NCI-H226 (cell line): ENCODE data around the gene ZNF503.
"Not testable (repeated sequence)": the region's sequence is repeated elsewhere in the genome, so short reads cannot be mapped to it uniquely, and the experiment has no call there.

ENCODE experiments used
- DNase-seq: peaks from one replicate; pipeline ENCODE4 v3.0.0-alpha.2; 2015

Gene ZNF503

GRCh38 chr10:75395066-75395931 lies 6.3 kb downstream of the ZNF503 start:
- DNase-seq: no peak

GRCh38 chr10:75394221-75394620 lies 7.3 kb downstream of the ZNF503 start:
- DNase-seq: no peak

DNA sequence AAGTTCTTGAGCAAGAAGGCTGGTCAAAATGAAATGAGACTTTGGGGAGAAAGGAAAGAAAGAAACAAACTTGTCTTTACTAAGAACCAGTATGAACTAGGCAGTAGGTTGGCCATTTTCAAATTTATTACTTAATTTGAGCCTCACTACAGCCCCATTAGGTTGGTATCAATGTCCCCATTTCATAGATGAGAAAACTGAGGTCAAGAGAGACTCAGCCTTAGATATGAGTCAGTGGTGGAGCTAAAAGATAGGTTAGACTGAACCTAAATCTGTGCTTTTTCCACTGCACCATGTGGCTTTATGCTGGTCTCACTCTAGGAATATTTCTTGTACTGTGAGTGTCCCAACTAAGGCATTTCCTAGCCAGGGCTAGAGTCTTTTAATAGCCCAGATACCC lies 8.8 kb downstream of the ZNF503 start:
- no peak for DNase-seq

DNA sequence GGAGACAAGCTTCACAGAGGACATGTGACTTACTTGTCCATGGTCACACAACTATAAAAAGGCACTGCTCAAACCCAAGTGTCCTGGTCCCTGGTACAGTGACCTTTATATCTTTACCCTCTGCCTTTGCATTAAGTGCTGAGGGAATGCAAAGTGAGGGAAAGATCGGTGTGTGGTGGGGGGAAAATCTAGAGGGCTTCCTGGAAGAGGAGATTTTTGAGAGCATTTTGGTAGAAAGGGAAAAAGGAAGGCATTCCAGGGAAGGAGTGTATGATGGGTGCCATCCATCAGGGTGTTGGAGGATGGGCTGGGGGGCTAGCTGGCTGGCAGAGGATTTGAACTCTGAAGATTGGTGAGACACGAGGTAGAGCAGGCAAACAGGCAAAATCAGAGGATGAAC lies 9.3 kb downstream of the ZNF503 start:
- no peak for DNase-seq

DNA sequence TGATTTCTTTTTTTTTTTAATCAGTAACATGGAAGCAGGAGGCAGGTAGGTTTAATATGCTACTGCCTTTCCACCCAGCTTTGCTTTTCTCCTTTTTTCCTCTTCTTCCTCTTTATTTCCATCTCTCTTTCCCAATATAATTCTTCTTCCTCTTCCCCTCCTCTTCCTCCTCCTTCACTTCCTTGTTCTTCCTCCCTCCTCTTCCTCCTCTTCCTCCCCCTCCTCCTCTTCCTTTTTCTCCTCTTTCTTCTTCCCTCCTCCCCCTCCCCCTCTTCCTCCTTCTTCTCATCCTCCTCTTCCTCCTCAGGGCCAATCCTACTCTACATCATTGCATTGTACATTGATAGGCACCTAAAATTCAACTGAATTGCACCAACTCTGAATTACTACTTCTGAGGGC lies 11.4 kb downstream of the ZNF503 start:
- DNase-seq: no peak

DNA sequence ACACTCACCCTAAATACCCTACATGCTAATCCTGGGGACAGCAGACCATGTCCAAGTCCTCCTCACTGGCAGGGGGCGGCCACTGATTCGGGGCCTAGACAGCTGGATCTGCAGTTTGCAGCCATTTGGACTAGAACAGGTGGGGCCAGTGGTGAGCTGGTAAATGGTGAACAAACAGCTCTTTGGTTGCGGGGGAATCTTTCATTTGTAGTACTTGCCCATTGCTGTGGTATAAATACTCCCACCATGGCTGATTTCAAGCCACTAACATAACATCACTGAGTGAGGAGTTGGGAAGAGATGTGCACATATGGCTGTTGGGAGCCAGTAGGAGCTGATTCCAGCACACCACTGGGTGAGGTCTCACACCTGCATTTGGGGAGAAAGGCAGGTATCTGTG lies 13.5 kb downstream of the ZNF503 start:
- no peak for DNase-seq

DNA sequence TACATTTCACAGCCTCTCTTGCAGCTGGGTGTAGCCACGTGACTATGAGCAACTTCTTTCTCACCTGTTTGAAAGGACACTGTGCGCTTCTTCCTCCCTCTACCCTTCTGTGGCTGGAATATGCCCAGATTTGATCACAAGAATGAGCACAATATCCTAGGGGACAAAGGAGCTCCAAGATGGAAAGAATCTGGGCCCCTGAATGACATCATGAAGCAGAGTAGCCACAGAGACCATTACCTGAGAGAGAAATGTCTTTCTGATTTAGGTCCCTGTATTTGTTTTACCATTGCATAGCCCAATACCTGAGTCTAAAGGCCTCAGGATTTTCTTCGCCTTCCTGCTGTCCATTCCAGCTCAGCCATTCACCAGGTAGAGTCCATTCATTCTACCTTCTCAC lies 15.4 kb downstream of the ZNF503 start:
- DNase-seq: no peak

DNA sequence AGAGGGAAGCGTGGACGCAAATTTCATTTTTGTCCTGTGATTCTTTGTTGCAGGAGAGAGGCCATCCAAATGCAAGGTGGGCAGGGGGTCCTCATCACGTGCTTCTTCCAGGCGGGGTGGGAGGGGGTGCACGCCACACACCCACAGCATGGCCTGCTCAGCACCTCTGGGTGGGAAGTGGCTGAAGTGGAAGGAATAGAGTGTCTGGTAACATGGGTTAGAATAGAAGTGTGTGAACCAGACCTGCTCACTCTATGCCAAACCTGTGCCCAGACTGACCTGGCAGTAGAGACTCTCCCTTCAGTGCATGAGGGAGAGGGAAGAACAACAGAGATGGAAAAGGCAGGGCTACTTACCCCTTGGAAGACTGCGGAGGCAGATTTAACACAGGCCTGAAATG lies 21.7 kb downstream of the ZNF503 start:
- DNase-seq: no peak

DNA sequence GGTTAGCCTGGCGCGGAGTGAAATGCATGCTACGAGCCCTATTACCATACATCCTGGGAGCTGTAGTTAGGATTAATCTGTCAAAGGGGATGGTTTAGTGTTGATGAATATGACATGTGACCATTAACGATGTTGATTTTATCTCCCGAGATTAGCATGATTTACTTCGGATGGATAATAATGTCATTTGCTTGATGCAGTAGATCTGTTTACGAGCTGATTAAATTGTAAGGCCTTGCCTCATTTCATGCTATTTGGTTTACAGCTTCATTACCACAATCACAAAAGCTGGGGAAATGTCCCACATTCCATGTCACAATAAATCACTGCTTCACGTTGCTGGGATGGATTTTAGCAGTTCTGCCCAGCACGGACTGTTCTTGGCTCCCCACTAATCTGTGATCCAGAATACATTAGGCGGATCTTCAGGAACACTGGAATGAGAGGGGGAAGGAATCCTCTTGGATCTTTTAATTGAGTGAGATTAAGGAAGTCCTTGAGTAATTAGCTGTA lies 22.3 kb downstream of the ZNF503 start:
- no peak for DNase-seq

GRCh38 chr10:75378379-75378778 lies 23.2 kb downstream of the ZNF503 start:
- no peak for DNase-seq

GRCh38 chr10:75377869-75378268 lies 23.7 kb downstream of the ZNF503 start:
- no peak for DNase-seq

DNA sequence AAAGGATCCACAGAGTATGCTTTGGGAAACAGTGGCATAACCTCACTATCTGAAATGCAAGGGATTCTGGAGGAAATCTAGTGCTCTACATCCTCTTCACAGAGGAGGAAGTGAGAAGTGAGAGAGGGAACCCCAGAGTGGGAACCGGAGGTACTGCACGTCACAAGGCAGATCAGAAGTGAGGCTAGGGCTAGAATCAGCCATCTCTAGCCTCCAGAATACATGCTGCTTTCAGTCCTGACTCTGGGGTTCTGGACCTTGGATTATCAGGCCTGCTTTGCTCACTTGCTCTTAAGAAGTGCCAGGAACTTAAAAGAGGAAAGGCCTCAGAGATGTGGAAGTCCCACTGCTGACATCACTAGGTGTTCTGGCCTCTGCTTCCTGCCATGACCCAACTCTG lies 25.7 kb downstream of the ZNF503 start:
- no peak for DNase-seq

DNA sequence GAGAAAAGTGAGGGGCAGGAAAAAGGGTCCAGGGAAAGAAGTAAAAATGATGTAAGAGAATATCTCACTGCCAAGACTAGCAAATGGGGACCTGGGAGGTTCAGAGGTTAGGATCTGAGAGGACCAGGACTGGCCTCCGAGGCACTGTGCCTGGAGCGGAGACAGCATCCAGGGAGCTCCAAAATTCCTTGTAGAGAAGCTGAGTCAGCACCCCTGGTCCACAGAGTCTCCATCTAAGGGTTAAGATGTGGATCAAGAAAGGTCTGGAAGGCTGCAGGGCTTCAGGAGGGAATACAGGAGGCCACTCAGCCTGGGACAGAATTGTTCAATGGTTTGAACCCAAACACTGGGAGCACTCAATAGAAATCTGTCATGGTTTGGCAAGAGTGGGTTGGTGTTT lies 30.6 kb downstream of the ZNF503 start:
- no peak for DNase-seq

DNA sequence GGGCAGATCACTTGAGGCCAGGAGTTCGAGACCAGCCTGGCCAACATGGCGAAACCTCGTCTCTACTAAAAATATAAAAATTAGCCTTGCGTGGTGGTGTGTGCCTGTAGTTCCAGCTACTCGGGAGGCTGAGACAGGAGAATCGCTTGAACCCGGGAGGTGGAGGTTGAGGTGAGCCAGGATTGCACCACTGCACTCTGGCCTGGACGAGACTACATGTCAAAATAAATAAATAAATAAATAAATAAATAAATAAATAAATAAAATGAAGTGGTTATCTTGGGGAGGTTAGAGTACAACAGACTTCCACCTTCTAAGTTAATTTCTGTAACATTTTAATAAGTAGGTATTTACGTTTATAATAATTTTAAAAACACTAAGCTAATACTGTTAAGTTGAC lies 31.7 kb downstream of the ZNF503 start:
- DNase-seq: not testable (repeated sequence)

DNA sequence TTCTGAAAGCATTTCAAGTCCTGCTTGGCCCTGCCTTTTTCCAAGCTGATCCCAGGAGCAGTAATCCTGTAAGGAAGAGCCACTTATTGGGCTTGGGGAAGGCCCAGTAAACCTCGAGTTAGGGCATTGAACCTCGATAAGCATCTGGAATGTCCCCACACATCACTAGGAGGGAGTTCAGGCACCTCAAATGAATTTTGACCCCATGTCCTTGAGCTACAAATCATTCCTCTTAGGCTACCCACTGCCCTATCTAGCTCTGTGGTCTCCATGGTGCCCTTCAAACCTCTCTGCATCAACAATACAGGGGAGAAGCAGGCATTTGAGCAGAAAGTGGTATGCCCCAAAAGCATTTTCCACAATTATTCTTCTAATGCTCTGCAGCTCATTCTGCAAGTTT lies 33.7 kb downstream of the ZNF503 start:
- no peak for DNase-seq

DNA sequence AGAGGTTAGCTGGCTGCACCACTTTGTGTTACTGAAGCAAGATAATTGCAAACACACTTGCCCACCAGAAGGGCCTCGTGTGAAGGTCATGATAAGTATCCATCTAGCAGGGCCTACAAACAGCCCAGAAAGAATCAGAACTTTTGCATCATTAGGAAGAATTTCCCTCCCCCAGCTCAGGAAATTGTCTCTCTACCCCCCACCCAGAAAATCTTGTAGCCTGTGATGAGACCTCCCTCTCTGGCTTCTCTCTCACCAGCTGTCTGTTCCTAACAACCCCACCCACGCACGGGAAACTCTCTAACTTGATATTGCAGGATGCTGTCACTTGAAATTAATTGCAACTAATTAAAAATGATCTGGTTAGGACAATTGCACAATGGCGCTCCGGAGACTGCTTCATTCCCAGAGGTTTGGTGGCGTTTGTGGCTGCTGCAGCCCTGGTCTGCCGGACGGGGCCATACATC lies 34.5 kb downstream of the ZNF503 start:
- DNase-seq: no peak

DNA sequence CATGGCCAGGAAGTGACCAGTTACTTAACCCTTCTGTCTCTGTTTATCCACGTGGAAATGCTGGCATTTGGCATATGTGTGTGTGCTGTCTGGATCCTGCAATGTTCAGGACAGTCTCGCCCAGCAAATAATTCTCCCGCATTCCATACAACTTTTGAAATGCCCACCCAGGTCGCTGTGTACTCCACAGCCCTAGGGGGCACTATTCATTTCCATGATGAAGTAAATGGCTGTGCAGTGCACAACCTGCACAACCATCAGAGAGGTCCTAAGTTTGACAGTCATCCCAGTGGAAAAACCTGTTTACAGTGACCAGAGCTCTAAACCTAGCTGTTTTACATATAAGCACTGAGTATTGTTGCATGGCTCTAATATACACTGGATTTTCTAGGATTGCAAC lies 38.1 kb downstream of the ZNF503 start:
- DNase-seq: no peak

GRCh38 chr10:75359876-75360275 lies 41.7 kb downstream of the ZNF503 start:
- DNase-seq: not testable (repeated sequence)

DNA sequence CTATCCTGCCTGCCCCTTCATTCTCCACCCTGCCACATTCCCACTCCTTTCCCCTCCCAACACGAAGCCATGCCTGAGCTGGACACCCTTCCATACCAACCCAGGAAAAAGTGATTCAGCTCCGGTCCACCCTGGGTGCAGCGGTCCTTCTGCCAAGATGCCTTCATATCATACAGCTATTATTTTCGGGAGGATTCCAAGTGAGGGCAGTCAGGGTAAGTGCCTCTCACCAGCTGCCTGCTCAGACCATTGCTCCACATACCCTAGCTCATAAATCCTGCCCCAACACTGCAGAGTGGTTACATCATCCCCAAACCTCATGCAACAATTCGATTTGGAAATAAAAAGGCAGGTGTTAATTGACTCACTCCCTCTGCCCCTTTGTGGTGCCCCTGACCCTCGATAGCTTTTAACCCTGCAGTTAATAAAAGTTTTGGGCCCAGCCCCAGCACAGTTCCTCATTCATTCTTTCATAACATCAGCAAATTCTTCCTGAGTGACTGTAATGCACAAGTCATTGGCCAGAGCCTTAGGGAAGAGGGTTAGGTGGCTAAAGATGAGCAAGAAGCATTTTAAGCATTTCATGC lies 42.6 kb downstream of the ZNF503 start:
- DNase-seq: peak; percentile 98

DNA sequence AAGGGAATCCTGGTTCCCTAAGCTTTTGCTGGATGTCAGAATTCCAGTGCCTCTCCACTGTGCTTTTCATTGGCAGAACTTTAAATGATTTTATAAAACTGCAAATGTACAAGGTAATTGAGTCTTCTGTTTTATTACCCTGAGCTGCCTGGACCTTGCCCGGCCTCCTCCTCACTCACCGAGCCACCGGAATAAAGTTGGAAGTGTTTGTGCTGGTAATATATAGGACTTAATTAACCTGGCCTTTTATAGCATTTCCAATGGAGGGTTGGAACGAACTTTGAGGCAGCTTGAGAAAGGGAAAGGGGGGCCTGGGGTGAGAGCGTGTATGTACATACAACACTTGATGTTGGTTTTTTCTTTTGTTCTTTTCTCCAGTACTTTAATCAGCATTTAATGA lies 43.4 kb downstream of the ZNF503 start:
- no peak for DNase-seq

GRCh38 chr10:75357500-75357899 lies 44.1 kb downstream of the ZNF503 start:
- DNase-seq: no peak

- DNase-seq: no peak
Measured at GRCh38 chr10:75356484-75356883, 45.1 kb downstream of the ZNF503 start.

GRCh38 chr10:75355706-75356105 lies 45.9 kb downstream of the ZNF503 start:
- DNase-seq: no peak

- no peak for DNase-seq
Measured at GRCh38 chr10:75353183-75353582, 48.4 kb downstream of the ZNF503 start.
